Stimulated activated CD8-positive, alpha-beta memory T cell treated with anti-CD3 and anti-CD28 coated beads, Interleukin-7, amount 100 ng/mL, for 24 hours (primary cell): ENCODE results near the gene ATP11A.

Experiments used
- DNase-seq: peaks from one replicate; pipeline ENCODE4 v3.0.0-alpha.2; 2020; ENCODE audit warnings: low read depth

The ATP11A gene

GRCh38 chr13:112931028-112931934 is 241.4 kb downstream of the ATP11A start:
- no peak for DNase-seq

GRCh38 chr13:112932971-112933370 is 243.1 kb downstream of the ATP11A start:
- DNase-seq, result no peak

- DNase-seq, result no peak
These were observed 243.8 kb downstream of the ATP11A start for GRCh38 chr13:112933649-112934048.

- DNase-seq, result no peak
These were observed 244.2 kb downstream of the ATP11A start for GRCh38 chr13:112934078-112934477.
